Fibroblast of skin of scalp (primary cell): Measurements from ENCODE around the gene EVPL.
A peak's percentile ranks its signal among the peaks of the same experiment; 100 is the strongest.
"Not testable (repeated sequence)": the region's sequence is repeated elsewhere in the genome, so short reads cannot be mapped to it uniquely, and the experiment has no call there.

Source experiments
- DNase-seq: peaks from one replicate; pipeline ENCODE4 v3.0.0-alpha.2; 2013

The EVPL gene

GRCh38 chr17:75996665-75997590, 30.2 kb downstream of the EVPL start:
- peak; percentile 64 for DNase-seq

GRCh38 chr17:75995385-75995925, 31.7 kb downstream of the EVPL start:
- DNase-seq: no peak

GRCh38 chr17:75994802-75995370, 32.2 kb downstream of the EVPL start:
- DNase-seq: no peak

- no peak for DNase-seq
Observed at GRCh38 chr17:75991396-75991795, 35.7 kb downstream of the EVPL start.

GRCh38 chr17:75987041-75987440, 40.1 kb downstream of the EVPL start:
- DNase-seq: no peak

GRCh38 chr17:75985986-75986385, 41.1 kb downstream of the EVPL start:
- DNase-seq: no peak

- no peak for DNase-seq
Observed at GRCh38 chr17:75983501-75984181, 43.5 kb downstream of the EVPL start.

GRCh38 chr17:75981019-75981615, 46.0 kb downstream of the EVPL start:
- no peak for DNase-seq

GRCh38 chr17:75980188-75981018, 46.7 kb downstream of the EVPL start:
- DNase-seq: no peak

GRCh38 chr17:75979705-75980187, 47.4 kb downstream of the EVPL start:
- no peak for DNase-seq

GRCh38 chr17:75978938-75979704, 48.0 kb downstream of the EVPL start, which contains the start of the genes ACOX1 and TEN1:
TSS of gene ACOX1 (minus strand) at chr17:75979166. CDS start at chr17:75979073, 93 bp downstream.
TSS of gene TEN1 (plus strand) at chr17:75979240. CDS start at chr17:75986193, 6,953 bp downstream.
- DNase-seq: peak; percentile 98

GRCh38 chr17:75976175-75976848, 50.8 kb downstream of the EVPL start:
- DNase-seq: no peak

GRCh38 chr17:75975757-75976174, 51.3 kb downstream of the EVPL start:
- DNase-seq: no peak

GRCh38 chr17:75975187-75975586, 51.9 kb downstream of the EVPL start:
- not testable (repeated sequence) for DNase-seq

- no peak for DNase-seq
Observed at GRCh38 chr17:75970626-75971025, 56.5 kb downstream of the EVPL start.

- no peak for DNase-seq
Observed at GRCh38 chr17:75970011-75970523, 57.0 kb downstream of the EVPL start.

GRCh38 chr17:75969044-75969443, 58.1 kb downstream of the EVPL start:
- DNase-seq: not testable (repeated sequence)

- DNase-seq: no peak
Observed at GRCh38 chr17:75965468-75965867, 61.6 kb downstream of the EVPL start.

- DNase-seq: no peak
Observed at GRCh38 chr17:75959839-75960511, 67.1 kb downstream of the EVPL start.
